WTC11 (cell line): Measurements from ENCODE around the gene FMN2. TPM values are rescaled to one million over a fixed set of nuclear protein-coding genes. Genes with fewer than 3 reads are reported as not detected.

ENCODE experiments used
- ATAC-seq: fragments of 200-7000 bp; cut with Tn5 transposase; 2 replicates; pipeline ENCODE4 v1.10.0; 2021; ENCODE audit warnings: mild to moderate bottlenecking, moderate library complexity
- CTCF ChIA-PET: fragments of 300-600 bp; sonication (Branson Sonifier 250); formaldehyde crosslinking; loops from one replicate; lab custom pipeline; 2021; ENCODE audit warnings: antibody characterized with exemption; lab: Charles Lee
- POLR2A ChIA-PET: fragments of 350-600 bp; sonication (Branson Sonifier 250); formaldehyde crosslinking; loops from one replicate; lab custom pipeline; 2021; ENCODE audit warnings: antibody characterized with exemption; lab: Charles Lee
- DNase-seq: peaks from one replicate; pipeline ENCODE4 v3.0.0; 2021; ENCODE audit warnings: low spot score
- H3K27ac Mint-ChIP-seq: 2 replicates; pipeline ENCODE4 v1.8.0; 2021; ENCODE audit warnings: mixed read lengths
- H3K27me3 Mint-ChIP-seq: 2 replicates; pipeline ENCODE4 v1.8.0; 2021; ENCODE audit warnings: low read depth, mild to moderate bottlenecking, moderate library complexity, mixed read lengths
- H3K36me3 Mint-ChIP-seq: 2 replicates; pipeline ENCODE4 v1.8.0; 2021; ENCODE audit warnings: mixed read lengths
- H3K4me1 Mint-ChIP-seq: 2 replicates; pipeline ENCODE4 v1.8.0; 2022; ENCODE audit warnings: mixed read lengths
- H3K4me3 Mint-ChIP-seq: 2 replicates; pipeline ENCODE4 v1.8.0; 2021; ENCODE audit warnings: mild to moderate bottlenecking, moderate library complexity, mixed read lengths
- H3K9me3 Mint-ChIP-seq: 2 replicates; pipeline ENCODE4 v1.8.0; 2021; ENCODE audit warnings: mixed read lengths
- ATF2 ChIP-seq: sonication (generic); formaldehyde crosslinking; IDR thresholded peaks from 2 replicates; pipeline ENCODE4 v1.8.1; 2022; ENCODE audit warnings: low read depth, missing genetic modification reagents, borderline replicate concordance
- CDX4 ChIP-seq: fragments of 250-450 bp; sonication (Bioruptor Pico); IDR thresholded peaks from 2 replicates; pipeline ENCODE4 v1.9.0; 2021; ENCODE audit warnings: moderate library complexity, mild to moderate bottlenecking, inconsistent platforms, borderline replicate concordance
- FOXP4 ChIP-seq: sonication (generic); formaldehyde crosslinking; IDR thresholded peaks from 2 replicates; pipeline ENCODE4 v1.8.0; 2022; ENCODE audit warnings: mild to moderate bottlenecking, missing genetic modification reagents
- GRHL2 ChIP-seq: fragments of 250-450 bp; sonication (Bioruptor Pico); IDR thresholded peaks from 2 replicates; pipeline ENCODE4 v1.8.0; 2022; ENCODE audit warnings: mild to moderate bottlenecking, moderate library complexity; ENCODE audit not compliant: insufficient replicate concordance, severe bottlenecking
- HMGXB4 ChIP-seq: sonication (generic); formaldehyde crosslinking; IDR thresholded peaks from 2 replicates; pipeline ENCODE4 v1.8.1; 2023; ENCODE audit warnings: mild to moderate bottlenecking, moderate library complexity, missing genetic modification reagents
- JUN ChIP-seq: sonication (generic); formaldehyde crosslinking; IDR thresholded peaks from 2 replicates; pipeline ENCODE4 v1.8.0; 2023; ENCODE audit warnings: mild to moderate bottlenecking, missing genetic modification reagents
- MXD4 ChIP-seq: fragments of 250-450 bp; sonication (Bioruptor Pico); IDR thresholded peaks from 2 replicates; pipeline ENCODE4 v1.8.0; 2021; ENCODE audit warnings: mild to moderate bottlenecking, moderate library complexity, borderline replicate concordance
- NFATC4 ChIP-seq: fragments of 250-450 bp; sonication (Bioruptor Pico); IDR thresholded peaks from 2 replicates; pipeline ENCODE4 v1.9.0; 2021; ENCODE audit warnings: mild to moderate bottlenecking
- NR3C1 ChIP-seq: sonication (generic); formaldehyde crosslinking; conservative IDR thresholded peaks from 2 replicates; pipeline ENCODE4 v1.8.1; 2023; ENCODE audit warnings: low read depth, mild to moderate bottlenecking, missing genetic modification reagents
- PRDM15 ChIP-seq: sonication (generic); formaldehyde crosslinking; IDR thresholded peaks from 2 replicates; pipeline ENCODE4 v1.8.0; 2022; ENCODE audit warnings: missing genetic modification reagents
- SOX15 ChIP-seq: fragments of 250-450 bp; sonication (Bioruptor Pico); IDR thresholded peaks from 2 replicates; pipeline ENCODE4 v1.9.0; 2021; ENCODE audit warnings: mild to moderate bottlenecking
- ZBTB21 ChIP-seq: sonication (generic); formaldehyde crosslinking; IDR thresholded peaks from 2 replicates; pipeline ENCODE4 v1.8.1; 2023; ENCODE audit warnings: mild to moderate bottlenecking, missing genetic modification reagents, borderline replicate concordance
- ZNF121 ChIP-seq: sonication (generic); formaldehyde crosslinking; IDR thresholded peaks from 2 replicates; pipeline ENCODE4 v1.8.0; 2023; ENCODE audit warnings: missing genetic modification reagents
- ZNF219 ChIP-seq: sonication (generic); formaldehyde crosslinking; IDR thresholded peaks from 2 replicates; pipeline ENCODE4 v1.8.0; 2023; ENCODE audit warnings: missing genetic modification reagents, mild to moderate bottlenecking, borderline replicate concordance
- ZNF416 ChIP-seq: fragments of 250-450 bp; sonication (Bioruptor Pico); IDR thresholded peaks from 2 replicates; pipeline ENCODE4 v1.9.0; 2021; ENCODE audit warnings: mild to moderate bottlenecking, inconsistent platforms
- total RNA-seq: library from RNA; stranded (reverse); gene quantifications from 3 replicates; pipeline ENCODE4 v1.2.3, GENCODE V29; 2021
- TF ChIP-seq, protein P1 (sequence below): sonication (generic); formaldehyde crosslinking; IDR thresholded peaks from 2 replicates; pipeline ENCODE4 v1.8.1; 2023; ENCODE audit warnings: mild to moderate bottlenecking, missing genetic modification reagents, moderate library complexity

The FMN2 gene
- total RNA-seq, 1 experiment from 2014 or later, result 1.8 TPM

GRCh38 chr1:240254778-240255291 is 163.2 kb downstream of the FMN2 start (continued):
- no peak for TF ChIP-seq JUN (CRISPR knock-in tag)

DNA sequence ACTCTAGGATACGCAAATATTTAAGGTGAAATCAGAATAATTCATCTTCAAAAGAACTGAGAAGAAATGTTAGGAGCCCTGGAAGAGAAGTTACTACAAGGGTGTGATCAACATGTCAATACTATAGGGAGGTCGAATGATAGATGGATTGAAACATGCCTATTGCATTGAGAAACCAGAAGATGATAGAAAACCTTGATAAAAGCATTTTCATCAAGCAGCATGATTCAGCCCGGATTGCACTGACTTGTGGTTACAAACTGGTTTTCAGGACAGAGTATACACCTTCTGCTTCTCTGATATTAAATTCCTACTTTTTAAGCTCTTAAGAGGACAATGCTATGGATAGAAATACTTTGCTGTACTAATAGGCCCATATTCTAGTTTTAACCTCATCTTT is 164.2 kb downstream of the FMN2 start:
- no peak overlapping the region for H3K4me3 Mint-ChIP-seq
- no peak for DNase-seq
- POLR2A ChIA-PET, result no interaction called here
- H3K27me3 Mint-ChIP-seq, result no peaks in the 10 kb centered on the region
- peaks cover 3% of the 10 kb centered on the region; the same call in 1 of the 2 replicates for H3K4me1 Mint-ChIP-seq
- H3K27ac Mint-ChIP-seq, result no peak overlapping the region
- TF ChIP-seq ZNF121 (no peak), ATF2 (CRISPR knock-in tag) (no peak), CDX4 (no peak), PRDM15 (CRISPR knock-in tag) (no peak), SOX15 (no peak), HMGXB4 (no peak), MXD4 (CRISPR knock-in tag) (no peak), ZBTB21 (no peak), NFATC4 (CRISPR knock-in tag) (no peak), ZNF219 (CRISPR knock-in tag) (no peak), ZNF416 (CRISPR knock-in tag) (no peak), GRHL2 (CRISPR knock-in tag) (no peak), NR3C1 (CRISPR knock-in tag) (no peak), FOXP4 (no peak)
- TF ChIP-seq, protein P1, sequence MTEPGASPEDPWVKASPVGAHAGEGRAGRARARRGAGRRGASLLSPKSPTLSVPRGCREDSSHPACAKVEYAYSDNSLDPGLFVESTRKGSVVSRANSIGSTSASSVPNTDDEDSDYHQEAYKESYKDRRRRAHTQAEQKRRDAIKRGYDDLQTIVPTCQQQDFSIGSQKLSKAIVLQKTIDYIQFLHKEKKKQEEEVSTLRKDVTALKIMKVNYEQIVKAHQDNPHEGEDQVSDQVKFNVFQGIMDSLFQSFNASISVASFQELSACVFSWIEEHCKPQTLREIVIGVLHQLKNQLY, result no peak
- TF ChIP-seq, all 79 proteins: peak for 0
- no peak for ATAC-seq
- no peaks in the 10 kb centered on the region for H3K36me3 Mint-ChIP-seq
- CTCF ChIA-PET, result no interaction called here
- no peaks in the 10 kb centered on the region; the same call in 1 of the 2 replicates for H3K9me3 Mint-ChIP-seq
